Measurements from ENCODE around the gene DXO.

The DXO gene

DNA sequence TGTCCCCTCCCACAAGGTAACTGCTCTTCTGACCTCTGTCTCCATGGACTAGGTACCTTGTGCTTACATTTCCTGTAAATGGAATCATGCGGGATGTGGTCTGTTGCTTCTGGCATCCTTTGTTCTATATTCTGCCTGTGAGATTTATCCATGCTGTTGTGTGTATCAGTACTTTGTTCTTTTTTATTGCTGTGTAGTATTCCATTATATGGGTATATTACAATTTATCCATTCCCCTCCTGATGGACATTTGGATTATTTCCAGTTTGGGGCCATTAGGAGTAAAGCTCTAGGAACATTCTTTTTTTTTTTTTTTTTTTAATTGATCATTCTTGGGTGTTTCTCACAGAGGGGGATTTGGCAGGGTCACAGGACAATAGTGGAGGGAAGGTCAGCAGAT is 41.0 kb downstream of the DXO start:
- DNase-seq (ENCODE audit: low spot score) = no peak

DNA sequence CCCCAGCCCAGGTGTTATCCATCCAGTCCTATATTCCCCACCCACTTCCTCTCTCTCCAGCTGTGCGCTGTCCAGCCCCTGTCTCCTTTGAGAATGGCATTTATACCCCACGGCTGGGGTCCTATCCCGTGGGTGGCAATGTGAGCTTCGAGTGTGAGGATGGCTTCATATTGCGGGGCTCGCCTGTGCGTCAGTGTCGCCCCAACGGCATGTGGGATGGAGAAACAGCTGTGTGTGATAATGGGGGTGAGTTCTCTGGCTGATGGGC is 43.3 kb downstream of the DXO start:
- no peak for DNase-seq (ENCODE audit: low spot score)

DNA sequence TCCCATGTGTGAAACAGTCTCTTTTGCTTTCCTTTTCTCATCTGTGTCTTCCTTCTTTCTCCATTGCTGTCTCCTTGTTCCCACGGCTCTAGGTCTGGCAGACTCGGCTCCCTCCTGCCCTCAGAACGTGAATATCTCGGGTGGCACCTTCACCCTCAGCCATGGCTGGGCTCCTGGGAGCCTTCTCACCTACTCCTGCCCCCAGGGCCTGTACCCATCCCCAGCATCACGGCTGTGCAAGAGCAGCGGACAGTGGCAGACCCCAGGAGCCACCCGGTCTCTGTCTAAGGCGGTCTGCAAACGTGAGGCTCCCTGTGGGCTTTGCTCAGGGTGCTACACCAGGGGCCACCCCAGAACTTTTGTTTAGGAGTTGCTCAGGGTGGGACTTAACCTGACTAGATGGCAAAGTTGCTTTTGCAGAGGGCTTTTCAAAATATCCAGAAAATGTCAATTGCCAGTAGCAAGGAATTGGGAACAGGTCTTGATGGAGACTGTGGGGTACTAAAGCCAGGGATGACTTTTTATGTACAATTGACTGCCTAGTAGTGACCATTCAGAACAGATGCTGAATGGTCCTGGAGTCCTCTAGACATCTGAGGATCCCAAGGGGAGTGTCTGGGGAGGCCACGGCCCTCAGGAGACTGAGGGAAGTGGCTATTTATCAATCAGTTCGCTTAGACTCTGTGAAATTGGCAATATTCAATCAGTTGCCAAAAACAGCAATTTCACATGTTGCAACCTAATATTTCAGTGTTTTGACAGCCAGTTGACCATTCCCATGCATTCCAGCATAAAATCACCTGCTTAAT is 43.9 kb downstream of the DXO start:
- no peak for DNase-seq (ENCODE audit: low spot score)

DNA sequence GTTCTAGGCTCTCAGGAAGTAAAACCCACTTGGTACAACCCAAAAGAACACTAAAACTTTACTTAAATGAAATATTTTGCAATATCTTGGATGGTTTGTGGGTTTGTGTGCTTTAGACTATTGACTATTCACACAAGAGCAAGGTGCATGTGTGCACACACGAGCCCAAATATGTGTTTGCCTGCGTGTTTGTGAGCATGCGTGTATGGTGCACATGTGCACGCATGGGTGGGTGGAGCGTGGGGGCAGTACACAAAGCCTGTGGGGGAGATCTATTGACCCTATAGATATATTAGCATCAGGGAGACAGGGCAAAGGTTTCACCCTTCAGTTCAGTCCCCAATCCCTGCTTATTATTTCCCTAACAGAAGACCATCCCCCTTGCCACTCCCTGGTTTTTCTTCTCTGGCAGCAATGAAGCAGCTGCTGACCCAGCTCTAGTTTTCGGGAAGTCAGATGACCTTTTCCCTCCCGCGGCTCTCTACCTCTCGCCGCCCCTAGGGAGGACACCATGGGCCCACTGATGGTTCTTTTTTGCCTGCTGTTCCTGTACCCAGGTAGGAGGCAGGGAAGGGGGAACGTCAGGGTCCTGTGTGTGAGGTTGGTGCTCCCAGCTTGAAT is 44.6 kb downstream of the DXO start, which contains the start of gene C2:
C2 (plus strand) TSS at position 476 of the 621 bp plus-strand sequence; CDS start at position 512, 36 bp downstream.
- no peak for DNase-seq (ENCODE audit: low spot score)

DNA sequence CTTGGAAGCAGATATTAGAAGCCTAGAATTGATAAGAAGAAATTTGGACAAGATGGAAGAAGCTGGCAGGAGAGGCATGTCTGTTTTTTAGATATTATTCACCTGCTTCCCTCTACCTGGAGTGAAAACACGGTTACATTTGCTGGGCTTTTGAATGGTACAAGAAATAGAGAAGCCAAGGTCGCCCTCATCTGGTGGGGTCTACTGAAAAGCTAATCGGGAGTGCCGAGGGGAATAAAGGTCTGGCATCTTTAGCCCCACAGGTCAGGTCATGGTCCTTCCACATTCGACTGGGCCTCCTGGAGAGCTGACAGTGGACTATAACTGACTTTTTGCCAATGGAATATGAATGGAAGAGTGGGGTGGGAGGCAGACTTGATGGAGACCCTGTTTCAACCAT is 49.0 kb downstream of the DXO start:
- DNase-seq (ENCODE audit: low spot score) = no peak

DNA sequence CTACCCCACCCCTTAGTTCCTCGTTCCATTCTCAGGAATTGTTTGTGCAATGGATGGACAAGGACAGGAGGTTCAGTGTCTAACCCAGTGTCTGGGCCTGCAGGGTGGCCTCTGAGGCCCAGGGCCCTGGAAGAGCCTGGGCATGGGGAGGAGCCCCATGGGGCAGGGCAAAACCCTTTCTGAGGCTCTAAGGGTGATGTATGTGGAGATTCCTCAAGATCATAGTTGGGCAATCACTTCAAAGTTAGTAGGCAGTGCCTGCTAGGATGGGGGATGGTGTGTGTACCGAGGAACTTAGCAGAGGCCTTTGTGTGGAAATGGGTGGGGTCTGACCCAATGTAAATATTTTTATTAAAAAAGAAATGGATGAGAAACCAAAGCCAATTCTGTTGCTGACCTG is 51.1 kb downstream of the DXO start:
- no peak for DNase-seq (ENCODE audit: low spot score)

All from AG20443 (cell line).